Eye (tissue), 1 donor: ENCODE measurements around the gene ZGPAT.

Experiments
- DNase-seq: peaks from one replicate; pipeline ENCODE4 v3.0.0-alpha.2; 2015

The ZGPAT gene

DNA sequence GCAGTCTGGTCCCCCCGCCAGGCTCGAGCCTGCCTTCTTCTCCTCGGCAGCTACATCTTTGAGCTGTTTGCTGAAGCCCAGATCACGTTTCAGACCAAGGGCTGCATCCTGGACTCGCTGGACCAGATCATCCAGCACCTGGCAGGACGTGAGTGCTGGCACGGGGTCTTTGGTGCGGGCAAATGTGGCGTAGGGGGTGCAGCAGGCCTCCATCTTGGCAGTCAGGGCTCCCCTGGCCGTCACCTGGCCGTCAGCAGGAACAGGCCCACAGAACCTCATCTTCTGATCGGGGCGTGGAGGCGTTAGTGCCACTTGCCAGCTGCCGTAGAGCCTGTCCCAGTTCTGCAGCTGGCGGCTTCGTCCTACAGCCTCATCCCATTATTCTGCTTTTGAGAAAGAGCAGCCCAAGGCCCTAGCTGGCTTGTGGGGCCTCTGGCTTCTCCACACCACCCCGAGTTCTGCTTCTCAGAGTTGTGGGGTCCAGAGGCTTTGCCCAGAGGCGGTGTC, 28.0 kb upstream of the ZGPAT start:
- DNase-seq: no peak

DNA sequence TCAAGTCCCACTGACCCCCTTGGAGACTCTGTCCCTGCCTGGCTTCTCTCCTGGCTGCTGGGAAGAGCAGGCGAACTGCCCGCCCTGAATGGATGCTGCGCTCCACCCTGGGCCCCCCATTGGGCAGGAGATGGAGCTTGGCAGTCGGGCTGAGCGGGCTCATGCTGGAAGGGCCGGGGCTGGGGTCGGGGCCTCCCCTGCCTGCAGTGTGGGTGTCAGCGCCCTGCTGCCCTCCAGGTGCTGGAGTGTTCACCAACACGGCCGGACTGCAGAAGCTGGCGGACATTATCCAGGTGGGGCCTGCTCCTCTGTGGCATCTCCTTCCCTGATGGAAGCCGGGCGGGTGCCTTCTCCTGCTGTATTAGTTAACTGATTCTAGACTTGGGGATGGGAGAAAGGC, 27.4 kb upstream of the ZGPAT start:
- DNase-seq: no peak

DNA sequence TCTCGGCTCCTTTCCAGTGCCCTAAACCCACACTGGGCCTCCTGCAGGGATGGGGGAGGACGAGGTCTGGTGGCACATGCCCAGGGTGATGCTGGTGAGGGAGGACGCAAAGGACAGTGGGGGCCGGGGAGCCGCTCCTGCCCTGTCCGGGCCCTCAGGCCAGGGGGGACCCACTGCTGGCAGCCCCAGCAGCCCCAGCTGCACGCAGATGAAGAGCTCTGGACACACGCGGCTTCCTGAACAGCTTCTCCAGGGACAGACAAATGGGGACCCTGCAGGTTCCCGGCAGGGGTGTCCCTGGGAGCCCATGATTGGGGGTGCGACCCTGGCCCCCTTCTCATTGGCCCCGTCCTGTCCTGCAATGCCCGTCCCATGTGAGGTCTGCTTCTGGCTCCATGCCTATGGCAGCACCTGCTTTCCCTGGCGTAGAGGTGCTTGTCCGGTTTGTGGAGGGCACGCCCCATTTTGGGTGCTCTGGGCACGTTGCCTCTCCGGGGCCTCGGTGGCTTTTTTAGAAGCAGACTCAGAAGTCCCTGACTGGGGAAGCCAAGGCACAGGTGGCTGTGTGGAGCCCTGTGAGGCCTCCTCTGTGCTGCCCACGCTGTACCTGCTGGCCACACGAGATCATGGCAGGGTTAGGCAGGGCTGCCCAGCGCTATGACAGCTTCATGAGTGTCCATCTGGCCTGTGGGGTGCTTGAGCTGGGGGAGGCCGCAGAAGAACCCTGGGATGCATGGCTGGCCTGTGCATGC, 26.8 kb upstream of the ZGPAT start:
- no peak for DNase-seq

DNA sequence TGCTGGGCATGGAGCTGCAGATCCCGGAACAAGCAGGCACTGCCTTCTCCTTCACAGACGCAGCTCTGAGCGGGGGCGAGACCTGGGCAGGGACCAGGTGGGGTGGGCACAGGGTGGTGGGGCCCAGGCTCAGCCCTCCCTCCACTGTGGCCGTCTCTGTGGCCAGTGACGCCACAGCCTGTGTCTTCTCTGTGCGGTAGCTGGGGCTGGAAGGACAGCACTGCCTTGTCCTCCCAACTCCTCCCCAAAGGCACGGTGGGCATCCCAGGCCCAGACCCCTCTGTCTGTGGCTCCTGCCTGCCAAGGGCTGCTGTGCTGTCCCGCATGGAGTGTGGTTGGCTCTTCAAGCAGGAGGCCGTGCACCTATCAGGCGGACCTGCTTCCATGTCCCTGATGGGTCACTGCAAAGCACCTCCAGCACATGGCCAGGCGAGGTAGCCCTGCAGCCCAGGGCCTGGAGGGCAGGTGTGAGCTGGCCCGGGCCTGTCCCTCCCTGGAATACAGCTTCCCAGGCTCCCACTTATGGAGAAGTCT, 26.2 kb upstream of the ZGPAT start:
- DNase-seq: no peak

DNA sequence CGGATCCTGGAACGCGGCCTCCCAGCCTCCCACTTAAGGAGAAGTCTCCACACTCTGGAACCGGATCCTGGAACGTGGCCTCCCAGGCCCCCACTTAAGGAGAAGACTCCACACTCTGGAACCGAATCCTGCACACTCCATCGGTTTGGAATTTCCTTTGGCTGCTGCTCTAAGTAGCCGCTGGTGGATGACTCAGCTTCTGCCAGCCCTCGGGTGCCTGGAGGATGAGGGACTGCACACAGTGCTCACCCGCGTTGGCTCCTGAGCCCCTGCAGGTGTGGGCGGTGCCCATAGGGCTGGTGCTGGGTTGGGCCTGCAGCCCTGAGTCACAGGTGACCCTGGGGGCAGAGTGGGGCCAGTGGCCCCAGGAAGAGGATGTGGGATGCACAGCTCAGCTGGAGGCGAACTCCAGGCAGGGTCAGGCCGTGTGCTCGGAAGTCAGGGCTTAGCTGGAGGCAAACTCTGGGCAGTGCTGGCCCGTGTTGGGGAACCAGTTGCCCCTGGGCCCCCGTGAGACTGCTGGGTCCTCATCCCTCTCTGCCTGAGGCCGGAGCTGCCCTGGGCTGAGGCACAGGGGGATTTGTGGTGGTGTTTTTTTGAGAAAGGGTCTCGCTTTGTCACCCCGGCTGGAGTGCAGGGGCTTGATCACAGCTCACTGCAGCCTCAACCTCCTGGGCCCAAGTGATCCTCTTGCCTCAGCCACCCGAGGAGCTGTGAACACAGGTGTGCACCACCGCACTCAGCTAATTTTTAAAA, 25.3 kb upstream of the ZGPAT start:
- DNase-seq: no peak

DNA sequence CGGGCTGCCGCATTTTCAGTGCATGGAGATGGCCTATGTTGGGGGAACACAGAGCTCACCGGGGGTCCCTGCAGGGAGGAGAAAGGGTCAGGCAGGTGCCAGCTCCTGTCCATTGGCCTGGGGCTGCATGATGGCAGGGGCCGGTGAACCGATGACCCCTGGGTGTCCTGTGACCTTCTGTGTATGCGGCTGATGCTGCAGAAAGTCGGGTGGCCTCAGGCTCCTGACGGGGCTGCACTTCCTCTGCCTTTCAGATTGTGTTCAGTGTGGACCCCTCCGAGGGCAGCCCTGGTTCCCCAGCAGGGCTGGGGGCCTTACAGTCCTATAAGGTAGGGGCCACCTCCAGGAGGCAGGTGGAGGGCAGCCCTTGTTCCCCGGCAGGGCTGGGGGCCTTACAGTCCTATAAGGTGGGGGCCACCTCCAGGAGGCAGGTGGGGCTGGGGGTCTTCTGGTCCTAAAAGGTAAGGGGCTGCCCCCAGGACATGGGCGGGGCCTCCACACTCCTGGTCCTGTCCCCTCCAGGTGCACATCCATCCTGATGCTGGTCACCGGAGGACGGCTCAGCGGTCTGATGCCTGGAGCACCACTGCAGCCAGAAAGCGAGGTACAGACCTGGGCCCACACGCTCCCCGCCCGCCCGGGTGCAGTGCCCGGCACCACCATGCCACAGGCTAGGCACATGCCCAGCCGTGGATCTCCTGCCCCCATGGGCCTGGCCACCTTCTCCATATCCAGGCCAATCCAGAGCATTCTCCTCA, 22.4 kb upstream of the ZGPAT start:
- no peak for DNase-seq

DNA sequence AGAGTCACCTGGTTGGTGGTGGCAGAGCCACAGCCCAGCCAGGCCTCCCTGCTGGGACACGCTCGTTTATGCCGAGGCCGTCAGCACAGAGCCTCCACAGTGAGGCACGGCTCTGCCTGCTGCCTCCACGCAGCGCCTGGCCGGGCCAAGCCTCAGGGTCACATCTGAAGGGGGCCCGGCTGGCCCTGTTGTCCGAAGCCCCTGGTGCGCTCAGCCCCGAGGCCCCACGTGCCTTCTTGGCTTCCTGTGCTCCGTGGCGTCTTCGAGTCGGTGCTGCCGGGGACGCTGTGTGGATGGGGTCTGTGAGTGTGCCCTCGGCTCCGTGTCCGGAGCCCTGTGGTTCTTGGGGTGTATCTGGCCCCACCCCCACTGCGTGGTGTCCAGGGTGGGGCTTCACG, 21.7 kb upstream of the ZGPAT start:
- no peak for DNase-seq

DNA sequence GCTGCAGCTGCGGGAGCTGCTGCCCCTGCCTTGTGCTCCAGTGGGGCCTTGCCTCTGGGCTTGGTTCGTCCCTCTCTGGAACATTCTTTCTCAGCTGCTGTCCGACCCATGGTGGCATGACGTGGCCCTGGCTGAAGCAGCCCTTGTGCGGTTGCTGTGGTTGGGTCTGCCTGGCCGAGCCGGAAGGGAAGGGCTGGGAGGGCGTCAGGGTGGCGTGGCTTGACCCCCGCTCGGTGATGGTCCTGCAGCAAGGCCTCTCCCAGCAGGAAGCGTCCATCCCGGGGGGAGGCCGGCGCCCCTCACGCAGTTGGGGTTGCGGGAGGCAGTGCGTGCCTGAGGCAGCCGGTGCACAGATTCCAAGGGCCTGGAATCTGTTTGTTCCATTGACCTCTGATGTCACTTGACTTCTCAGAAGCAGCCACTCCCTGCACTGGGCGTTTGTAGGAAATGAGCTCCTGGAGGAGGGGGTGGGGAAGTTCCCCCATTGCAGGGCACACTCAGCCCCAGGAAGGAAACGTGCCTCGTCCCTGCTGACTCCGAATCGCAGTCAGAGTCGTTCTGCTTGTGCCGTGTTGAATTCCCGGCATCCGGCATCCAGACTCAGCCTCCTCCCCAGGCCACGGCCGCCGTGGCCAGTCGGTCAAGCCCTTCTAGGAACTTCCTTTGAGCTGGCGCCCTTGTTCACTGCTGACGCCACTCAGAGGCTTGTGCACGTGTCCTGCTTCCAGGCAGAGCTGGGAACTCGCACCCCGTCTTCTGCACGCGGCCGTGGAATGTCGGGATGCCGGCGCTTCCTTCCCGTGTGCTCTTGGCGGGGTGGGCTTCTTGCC, 21.1 kb upstream of the ZGPAT start:
- peak; percentile 77 for DNase-seq

DNA sequence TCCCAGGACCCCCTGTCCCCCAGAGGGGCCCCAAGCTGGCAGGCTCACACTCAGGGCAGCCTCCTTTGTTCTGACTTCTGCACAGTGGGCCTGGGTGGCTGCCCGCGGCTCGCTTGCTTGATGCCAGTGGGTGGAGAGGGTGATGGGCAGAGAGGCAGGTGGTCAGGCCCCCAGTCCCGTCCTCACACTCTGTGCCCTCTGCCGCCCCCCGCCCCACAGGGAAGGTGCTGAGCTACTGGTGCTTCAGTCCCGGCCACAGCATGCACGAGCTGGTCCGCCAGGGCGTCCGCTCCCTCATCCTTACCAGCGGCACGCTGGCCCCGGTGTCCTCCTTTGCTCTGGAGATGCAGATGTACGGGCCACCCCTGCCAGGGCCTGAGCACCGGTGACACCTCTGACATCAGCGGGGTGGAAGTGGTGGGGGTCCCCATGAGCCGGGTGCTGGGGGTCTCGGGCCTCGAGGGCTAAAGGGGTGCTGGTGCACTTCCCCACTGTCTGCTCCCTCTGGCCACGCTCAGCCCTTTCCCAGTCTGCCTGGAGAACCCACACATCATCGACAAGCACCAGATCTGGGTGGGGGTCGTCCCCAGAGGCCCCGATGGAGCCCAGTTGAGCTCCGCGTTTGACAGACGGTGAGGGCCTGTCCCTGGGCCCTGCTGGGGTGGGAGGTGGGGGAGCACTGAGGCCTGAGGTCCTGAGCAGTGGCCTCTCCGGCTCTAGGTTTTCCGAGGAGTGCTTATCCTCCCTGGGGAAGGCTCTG, 20.2 kb upstream of the ZGPAT start:
- DNase-seq: no peak

DNA sequence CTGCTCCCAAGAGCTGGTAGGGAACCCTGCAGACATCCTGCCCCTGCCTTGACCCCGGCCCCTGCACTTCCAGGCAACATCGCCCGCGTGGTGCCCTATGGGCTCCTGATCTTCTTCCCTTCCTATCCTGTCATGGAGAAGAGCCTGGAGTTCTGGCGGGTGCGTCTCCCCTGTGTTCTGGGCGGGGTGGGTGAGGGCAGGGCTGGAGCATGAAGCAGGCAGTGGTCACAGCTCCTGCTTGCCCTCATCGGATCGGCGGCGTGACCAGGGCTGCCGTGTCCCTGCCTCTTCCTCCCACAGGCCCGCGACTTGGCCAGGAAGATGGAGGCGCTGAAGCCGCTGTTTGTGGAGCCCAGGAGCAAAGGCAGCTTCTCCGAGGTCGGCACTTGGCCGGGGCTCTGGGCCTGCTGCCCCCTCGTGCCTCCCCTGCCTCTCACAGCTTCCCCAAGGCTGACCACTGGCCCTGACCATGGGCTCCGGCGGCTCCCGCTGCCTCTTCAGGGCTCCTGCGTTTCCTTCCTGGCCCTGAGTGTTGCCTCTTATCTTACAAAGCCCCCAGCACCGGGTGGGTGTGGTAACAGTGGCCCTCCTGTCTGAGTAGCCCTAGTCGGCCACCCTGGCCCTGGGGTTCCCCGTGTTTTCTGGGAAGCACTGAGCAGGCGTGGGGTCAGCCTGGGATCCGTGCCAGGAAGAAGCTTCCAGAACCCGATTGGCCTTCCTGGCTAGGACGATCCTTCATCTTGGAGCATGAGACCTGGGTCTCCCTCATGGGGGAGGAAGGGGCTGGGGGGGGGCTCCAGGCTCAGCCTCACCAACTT, 19.4 kb upstream of the ZGPAT start:
- no peak for DNase-seq

DNA sequence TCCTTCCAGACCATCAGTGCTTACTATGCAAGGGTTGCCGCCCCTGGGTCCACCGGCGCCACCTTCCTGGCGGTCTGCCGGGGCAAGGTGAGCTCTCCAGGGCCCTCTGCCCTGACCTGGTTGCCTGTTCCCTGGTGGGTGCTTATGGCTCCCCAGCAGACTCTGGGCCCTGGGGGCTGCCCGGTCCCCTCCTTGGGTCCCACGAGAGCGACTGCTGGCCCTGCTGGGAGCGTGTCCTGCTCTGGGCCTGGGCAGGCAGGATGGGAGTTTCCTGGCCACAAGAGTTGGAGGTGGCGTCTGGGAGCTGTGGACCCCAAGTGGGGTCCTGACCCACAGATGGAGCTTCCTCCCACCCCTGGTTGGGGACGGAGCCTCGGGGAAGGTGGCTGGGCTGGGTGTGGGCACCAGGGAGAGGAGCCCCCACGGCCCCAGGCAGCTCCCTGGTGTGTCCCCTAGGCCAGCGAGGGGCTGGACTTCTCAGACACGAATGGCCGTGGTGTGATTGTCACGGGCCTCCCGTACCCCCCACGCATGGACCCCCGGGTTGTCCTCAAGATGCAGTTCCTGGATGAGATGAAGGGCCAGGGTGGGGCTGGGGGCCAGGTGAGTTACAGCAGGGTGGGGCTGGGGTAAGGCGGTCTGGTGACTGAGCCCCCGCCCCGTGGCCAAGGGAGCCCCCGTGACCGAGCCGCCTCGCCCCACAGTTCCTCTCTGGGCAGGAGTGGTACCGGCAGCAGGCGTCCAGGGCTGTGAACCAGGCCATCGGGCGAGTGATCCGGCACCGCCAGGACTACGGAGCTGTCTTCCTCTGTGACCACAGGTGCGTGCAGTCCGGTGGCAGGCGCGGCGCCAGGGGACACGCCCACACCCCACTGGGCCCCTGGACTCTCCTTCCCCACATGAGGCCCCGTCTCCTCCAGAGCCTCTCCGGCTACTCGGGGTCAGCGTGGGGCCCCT, 18.5 kb upstream of the ZGPAT start:
- no peak for DNase-seq

DNA sequence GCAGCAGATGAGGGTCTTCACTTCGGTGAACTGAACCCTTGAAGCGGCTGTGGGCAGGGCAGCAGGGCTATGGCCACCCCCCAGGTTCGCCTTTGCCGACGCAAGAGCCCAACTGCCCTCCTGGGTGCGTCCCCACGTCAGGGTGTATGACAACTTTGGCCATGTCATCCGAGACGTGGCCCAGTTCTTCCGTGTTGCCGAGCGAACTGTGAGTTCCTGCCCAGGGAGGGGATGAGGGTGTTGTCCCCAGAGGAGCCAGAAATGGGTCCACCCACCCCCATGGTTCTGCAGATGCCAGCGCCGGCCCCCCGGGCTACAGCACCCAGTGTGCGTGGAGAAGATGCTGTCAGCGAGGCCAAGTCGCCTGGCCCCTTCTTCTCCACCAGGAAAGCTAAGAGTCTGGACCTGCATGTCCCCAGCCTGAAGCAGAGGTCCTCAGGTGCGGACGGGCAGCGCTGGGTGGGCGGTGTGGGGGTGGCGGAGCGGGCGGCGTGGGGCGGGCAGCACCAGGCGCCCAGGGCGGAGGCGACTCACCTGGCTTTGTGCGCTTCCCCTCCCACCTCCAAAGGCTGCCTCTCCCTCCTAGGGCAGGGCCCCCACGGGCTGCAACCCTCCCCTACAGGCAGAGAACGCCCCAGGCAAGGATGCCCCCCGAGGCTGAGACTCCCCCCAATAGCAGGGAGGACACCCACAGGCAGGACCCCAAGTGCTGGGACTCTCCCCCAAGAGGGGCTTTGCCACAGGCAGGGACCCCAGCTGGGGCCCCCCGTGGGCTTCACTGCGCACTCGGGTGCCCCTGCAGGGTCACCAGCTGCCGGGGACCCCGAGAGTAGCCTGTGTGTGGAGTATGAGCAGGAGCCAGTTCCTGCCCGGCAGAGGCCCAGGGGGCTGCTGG, 17.6 kb upstream of the ZGPAT start:
- DNase-seq: no peak

DNA sequence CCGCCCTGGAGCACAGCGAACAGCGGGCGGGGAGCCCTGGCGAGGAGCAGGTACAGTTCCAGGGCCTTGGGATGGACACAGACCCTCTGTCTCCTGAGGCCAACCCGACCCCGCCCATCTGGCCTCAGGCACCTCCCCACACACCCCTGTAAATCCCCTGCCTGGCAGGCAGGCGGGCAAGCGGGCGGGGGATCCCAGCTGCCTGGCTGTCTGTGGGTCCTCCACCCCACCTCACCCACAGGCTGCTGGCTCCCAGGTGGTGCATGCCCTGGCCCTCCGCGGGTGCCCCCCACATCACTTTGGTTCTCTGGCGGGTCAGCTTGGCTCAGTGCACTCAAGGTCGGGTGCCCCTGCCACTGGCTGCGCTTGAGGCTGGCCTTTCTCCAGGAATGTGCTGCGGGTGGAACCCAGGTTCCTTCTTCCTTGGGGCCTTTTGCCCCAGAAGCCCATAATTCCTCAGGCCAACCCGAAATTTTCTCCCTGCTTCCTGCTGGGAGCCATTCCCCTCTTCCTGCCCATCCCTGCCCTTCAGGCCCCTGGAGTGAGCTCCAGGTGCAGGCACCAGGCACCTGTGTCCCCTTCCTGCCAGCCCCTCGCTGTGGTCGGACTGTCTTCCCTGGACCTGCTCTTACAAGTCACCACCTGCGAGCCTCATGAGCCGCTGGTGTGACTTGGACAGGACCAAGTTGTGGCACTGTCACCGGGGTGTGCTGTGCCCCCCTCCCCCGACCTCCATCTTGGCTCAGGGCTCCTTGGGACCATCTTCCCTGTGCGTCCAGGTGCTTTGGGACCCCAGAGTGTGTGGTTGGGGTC, 16.7 kb upstream of the ZGPAT start:
- DNase-seq: no peak

DNA sequence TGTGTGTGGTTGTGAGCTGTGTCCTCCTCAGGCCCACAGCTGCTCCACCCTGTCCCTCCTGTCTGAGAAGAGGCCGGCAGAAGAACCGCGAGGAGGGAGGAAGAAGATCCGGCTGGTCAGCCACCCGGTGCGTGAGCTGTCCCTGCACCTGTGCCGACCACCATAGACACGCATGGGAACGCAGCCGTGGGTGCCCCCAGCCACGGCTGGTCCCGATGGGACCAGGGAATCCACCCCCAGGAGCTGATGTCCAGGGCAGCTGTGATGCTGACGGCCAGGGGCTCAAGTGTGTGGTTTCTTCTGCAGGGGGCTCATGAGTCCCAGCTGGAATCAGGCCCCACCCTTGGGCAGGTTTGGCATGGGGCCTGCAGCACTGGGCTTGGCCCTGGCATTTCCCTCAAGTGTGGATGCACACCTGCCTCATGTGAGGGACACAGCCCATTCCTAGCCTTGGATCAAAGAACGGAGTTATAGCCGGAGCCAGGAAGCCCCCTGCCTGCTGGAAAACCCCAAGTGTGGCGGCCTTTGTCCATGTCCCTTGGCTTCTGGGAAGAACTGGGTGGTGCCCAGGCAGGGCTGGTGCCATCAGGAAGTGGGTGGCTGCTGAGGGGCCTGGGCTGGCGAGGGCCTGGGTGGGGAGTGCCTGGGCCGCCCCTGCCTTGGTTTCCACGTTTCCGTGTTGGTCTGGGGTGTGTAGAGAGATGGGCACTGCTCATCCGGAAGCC, 16.0 kb upstream of the ZGPAT start:
- no peak for DNase-seq

DNA sequence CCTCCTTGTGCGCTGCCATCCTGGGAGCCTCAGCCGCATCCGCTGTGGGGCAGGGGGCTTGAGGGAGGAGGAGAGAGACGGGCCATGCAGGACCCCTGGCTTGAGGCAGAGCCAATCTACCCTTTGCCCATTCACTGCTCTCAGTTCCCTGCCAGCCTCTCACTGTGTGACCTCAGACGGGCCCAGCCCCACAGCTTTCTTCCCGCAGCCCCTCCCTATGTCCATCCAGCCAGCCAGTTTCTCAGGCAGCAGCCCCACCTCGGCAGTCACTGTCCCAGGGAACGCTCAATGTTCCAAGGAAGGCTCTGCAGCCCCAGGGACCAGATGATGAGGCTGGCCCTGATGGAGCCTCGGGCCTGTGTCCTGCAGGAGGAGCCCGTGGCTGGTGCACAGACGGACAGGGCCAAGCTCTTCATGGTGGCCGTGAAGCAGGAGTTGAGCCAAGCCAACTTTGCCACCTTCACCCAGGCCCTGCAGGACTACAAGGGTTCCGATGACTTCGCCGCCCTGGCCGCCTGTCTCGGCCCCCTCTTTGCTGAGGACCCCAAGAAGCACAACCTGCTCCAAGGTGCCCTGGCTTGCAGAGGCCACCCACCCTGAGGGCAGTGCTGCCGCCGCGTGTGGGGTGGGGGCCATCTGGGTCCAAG, 15.3 kb upstream of the ZGPAT start:
- DNase-seq: no peak

DNA sequence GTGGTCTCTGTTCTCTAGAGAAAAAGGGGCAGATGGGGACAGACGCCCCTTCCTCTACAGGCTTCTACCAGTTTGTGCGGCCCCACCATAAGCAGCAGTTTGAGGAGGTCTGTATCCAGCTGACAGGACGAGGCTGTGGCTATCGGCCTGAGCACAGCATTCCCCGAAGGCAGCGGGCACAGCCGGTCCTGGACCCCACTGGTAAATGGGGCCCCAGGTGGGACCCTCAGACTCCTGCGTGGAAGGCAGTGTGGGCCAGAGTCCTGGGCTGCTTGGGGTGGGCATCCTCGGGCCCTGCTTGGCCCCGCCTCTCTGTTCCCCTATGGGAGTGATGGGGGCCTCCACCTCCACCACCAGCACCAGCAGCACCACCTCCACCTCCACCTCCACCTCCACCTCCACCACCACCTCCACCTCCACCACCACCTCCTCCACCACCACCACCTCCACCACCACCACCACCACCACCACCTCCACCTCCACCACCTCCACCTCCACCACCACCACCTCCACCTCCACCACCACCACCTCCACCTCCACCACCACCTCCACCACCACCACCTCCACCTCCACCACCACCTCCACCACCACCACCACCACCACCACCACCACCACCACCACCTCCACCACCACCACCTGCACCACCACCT, 14.6 kb upstream of the ZGPAT start:
- DNase-seq: no peak
